Prostate gland (tissue), 2 donors: ENCODE results near the gene ELMO3.

Experiments used
- POLR2A ChIP-seq: fragments of 450-650 bp; IDR thresholded peaks from one replicate; pipeline ENCODE4 v1.6.1; 2016; ENCODE audit warnings: antibody characterized with exemption, mild to moderate bottlenecking
- TF ChIP-seq, protein P1 (sequence below), 4 experiments: fragments of 200-600 bp in 2 of 4; fragments of 450-650 bp in 2 of 4; sonication (generic) in 2 of 4; IDR thresholded peaks; 1 replicate in 3 of 4; 2 replicates in 1 of 4; pipeline ENCODE4 v1.5.1; 2016 to 2019; ENCODE audit warnings: antibody characterized with exemption in 4 of 4, mild to moderate bottlenecking in 2 of 4, moderate library complexity in 2 of 4

DNA sequence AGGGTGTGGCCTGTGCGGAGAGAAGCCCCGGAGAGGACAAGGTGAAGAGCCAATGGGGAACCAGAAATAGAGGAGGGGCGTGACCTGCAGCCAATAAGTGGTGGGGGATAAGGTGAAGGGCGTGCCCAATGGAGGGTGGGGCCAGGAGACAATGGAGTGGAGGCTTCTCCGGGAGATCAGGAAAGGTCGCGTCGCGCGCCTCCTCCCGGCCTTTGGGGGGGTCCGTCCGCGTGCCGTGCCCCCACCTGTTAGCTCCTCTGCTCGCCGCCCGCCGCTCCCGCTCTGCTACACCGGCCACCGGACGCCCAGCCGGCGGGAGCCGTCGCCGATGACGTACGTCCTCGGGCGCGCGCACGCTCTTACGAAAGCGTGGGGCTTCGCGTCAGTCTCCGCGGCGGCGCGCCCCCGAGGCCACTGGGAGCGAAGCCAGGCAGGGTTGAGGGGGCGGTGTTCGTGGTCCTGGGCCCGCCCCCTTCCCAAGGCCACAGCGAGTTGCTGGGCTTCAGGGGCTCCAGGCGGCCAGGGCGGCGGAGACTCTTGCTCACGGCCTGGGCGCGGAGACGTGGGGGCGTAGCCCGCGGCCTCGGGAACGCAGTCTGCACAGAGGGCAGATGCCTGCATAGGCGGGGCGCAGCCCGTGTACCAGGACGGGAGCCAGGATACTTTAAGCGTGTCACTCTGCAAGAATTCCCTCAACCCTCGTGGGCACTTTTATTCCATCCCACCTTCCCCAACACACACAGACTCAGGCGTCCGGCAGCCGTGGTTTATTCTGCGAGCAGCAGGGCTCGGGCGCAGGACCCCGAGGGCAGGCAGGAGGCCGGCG is 15.1 kb upstream of the ELMO3 start, which contains the start of gene MATCAP1:
- TF ChIP-seq, protein P1, sequence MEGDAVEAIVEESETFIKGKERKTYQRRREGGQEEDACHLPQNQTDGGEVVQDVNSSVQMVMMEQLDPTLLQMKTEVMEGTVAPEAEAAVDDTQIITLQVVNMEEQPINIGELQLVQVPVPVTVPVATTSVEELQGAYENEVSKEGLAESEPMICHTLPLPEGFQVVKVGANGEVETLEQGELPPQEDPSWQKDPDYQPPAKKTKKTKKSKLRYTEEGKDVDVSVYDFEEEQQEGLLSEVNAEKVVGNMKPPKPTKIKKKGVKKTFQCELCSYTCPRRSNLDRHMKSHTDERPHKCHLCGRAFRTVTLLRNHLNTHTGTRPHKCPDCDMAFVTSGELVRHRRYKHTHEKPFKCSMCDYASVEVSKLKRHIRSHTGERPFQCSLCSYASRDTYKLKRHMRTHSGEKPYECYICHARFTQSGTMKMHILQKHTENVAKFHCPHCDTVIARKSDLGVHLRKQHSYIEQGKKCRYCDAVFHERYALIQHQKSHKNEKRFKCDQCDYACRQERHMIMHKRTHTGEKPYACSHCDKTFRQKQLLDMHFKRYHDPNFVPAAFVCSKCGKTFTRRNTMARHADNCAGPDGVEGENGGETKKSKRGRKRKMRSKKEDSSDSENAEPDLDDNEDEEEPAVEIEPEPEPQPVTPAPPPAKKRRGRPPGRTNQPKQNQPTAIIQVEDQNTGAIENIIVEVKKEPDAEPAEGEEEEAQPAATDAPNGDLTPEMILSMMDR (IDR thresholded peaks at IDR 0.05): peak in 1 of 4 experiments; percentile 19
- TF ChIP-seq POLR2A: peak; percentile 45
